Fibroblast of skin of right quadriceps (primary cell): ENCODE results near the gene KDM4B.

Source experiments
- DNase-seq: peaks from one replicate; pipeline ENCODE4 v3.0.0-alpha.2; 2013

KDM4B gene

DNA sequence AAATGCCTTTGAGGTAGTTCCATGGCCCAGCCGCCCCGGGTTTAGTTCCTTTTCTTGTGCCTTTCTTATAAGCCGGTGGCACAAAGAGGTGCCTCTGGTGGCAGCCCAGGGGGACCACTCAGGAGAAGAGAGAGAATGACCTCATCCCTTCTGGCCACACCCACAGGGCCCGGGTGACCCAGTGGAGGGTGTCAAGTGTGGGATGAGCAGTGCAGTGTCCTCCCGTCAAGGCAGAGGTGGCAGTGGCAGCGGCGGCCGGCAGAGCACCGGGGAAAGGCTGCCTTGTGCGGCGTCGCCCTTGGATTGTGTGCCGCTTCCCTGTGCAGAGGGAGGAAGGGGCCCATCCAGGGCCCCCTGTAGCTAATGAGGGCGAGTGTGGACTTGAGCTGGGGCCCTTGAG is 47.9 kb downstream of the KDM4B start:
- DNase-seq: no peak

DNA sequence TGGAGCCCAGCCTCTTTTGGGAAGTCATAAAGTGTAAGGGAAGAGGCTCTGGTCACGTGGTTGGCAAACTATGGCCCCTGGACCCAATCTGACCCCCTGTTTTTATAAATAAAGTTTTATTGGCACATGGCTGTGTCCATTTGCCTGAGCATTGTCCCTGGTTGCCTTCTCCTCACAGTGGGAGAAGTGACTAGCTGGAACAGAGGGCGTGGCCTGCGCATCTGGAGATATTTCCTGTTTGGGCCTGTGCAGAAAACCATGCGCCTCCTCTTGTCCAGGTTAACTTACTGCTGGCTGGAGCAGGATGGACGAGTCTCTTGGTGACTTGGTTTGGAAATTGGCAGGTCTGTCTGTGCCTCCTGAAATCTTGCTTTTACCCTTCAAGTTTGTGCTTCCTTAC is 48.3 kb downstream of the KDM4B start:
- peak; percentile 17 for DNase-seq

DNA sequence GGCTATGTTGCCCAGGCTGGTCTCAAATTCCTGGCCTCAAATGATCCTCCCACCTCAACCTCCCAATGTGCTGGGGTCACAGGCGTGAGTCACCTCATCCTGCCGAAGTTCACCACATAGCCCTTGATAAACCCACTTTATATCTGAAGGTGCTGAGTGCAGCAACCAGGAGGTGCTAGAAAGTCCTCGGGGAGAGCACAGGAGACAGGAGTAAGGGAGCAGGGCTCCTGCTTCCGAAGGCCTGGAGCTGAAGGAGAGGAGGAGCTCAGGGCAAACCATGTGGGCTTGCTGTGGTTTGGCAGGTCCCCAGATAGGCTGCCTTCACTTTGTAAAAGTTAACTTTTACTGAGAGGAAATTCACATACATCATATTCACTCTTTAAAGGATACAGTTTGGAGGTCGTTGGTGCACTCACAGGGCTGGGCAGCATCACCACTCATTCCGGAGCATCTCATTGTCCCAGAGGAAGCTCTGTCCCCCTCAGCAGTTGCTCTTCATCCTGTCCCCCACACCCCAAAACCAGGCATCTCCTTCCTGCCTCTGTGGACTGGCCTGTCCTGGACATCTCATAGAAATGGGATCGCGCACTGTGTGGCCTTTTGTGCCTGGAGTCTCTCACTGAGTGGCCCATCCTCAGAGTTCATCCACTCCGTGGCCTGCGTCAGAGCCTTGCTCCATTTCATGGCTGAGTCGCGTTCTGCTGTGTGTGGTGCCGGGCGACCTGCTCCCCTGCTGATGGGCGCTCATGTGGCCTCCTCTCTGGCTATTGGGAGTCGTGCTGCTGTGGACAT is 49.5 kb downstream of the KDM4B start:
- peak; percentile 61 for DNase-seq

DNA sequence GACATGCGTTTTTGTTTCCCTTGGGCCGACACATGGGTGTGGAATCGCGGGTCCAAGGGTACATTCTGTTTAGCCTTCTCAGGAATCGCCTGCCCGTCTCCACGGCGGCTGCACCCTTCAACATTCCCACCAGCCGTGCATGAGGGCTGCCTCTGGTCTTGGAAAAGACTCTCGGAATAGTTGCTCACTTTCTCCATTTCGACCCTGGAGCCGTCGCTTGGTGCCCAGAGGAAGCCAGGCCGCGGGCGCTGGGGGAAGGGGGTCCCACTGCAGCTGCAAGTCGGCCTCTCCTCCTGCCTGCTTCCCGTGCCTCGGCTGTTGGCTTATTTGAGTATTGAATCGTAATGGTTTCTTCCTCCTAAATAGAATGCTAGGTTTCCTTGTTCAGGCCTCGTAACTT is 51.5 kb downstream of the KDM4B start:
- DNase-seq: no peak

DNA sequence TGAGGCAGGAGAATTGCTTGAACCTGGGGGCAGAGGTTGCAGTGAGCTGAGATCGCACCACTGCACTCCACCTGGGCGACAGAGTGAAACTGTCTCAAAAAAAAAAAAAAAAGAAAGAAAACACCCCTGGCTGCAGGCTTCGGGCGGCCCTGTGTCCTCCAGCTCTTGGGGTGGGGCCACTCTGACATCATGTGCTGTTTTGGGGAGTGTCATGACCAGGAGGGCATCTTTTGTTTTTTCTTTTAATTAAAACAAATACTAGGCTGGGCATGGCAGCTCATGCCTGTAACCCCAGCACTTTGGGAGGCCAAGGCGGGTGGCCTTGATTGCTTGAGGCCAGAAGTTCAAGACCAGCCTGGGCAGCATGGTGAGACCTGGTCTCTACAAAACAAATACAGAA is 52.1 kb downstream of the KDM4B start:
- no peak for DNase-seq

DNA sequence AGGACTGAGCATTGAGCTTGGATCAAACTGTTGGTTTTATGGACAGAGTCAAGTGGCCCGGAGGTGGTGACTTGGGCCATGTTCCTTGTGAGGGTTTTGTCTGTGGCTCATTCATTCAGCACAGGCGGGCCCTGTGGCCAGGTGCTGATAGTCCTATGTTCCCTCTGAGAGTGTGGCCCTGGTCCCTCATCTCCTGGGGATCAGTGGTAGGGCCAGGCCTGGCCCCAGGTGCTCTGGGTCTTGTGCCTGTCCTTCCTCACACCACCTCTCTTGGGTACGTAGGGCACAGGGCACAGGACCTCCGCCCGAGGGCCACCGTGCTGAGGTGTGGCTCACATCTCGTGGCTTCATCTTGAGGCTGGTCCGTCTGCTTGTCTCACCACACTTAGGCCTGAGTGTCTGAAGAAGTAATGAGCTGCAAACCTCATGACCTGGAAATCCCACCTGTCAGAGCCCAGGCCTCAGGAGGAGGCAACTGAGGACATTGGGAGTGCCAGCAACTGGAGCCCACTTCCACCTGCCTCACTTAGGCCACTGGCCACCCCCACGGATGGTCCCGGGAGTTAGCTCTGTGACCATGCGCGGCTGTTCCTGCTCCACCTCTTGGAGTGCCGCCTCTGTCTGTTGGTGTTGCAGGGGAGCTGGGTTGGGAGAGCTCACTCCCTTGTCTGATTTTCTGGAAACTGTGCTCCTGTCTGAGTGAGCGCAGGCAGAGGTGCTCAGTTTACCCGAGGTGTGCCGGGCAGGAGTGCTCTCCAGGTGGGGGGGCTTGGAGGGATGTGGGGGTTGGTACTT is 53.4 kb downstream of the KDM4B start:
- DNase-seq: no peak

DNA sequence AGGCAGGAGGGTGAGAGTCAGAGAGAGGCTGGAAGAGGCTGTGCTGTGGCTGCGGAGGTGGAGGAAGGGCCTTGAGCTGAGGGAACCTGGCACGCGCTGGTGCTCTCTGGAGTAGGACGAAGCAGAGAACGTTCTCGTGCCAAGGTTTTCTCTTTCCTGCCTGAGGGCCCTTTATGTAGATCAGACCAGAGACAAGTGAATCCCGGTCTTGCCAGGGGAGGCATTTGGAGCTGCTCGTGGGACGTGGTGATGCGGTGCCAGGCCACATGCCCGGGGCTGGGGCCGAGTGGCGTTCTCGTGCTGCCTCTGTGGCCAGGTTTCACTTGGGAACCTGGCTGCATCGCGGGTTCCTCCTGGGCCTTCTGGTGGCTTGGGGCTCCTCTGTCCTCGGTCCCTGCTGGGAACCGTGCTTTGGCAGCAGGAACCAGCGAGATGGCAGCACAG is 54.2 kb downstream of the KDM4B start:
- DNase-seq: no peak

DNA sequence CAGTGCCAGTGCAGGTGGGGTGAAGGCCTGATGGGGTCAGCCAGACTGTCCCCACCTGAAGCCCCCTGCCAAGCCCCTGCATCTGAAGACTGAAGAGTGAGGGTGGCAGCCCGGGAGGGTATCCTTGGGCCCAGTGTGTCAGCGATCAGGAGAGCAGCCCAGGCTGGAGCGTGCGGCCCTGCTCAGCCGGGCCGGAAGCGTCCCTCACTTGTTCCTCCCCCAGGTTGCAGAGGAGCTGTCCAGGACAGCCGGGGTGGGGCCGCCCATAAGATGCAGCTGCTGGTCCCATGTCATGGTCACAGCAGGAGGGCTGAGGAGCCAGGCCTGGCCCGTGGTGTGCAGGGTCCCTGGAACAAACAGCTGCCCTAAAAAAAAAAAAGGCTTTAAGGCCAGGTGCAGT is 55.4 kb downstream of the KDM4B start:
- DNase-seq: no peak

DNA sequence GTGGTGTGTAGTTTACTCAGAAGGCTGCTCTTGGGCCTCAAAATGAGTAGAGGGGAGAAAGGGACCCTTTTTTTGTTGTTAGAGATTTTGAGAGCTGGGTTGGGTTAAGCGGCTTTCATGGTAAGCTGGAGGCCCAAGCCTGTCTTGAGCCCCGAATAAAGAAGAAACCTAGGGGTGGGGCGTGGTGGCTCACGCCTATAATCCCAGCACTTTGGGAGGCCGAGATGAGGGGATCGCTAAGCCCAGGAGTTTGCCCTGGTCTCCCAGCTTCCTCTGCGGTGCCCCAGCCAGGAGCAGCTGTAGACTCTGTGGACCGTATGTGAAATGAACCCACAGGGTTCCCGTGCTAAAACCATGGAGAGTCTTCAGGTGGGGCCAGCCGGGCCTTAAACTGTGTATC is 56.1 kb downstream of the KDM4B start:
- no peak for DNase-seq

DNA sequence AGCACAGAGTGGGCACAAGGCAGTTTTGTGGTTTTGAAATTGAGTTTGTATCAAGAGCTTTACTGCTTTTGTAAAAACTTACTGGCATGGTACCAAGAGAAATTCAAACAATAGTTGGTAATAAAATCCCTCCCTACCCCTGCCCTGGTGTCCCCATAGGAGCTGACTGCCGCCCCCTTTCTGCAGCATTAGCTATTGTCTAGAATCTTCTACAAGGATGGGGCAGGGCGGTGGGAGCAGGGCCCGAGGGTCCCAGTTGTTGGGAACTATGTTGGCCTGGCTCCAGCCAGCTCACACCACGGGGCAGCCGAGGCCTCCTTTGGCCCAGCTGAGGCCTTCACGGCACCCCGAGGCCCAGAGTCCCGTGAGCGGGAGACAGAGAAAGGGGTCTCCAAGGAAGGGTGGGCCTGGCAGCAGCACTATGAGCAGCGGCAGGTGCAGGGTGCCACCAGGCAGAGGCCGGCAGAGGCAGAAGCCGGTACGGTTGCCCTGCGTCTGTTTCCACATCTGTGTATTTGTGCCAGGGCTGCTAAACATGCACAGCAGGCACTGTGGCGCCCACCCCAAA is 57.9 kb downstream of the KDM4B start:
- no peak for DNase-seq

DNA sequence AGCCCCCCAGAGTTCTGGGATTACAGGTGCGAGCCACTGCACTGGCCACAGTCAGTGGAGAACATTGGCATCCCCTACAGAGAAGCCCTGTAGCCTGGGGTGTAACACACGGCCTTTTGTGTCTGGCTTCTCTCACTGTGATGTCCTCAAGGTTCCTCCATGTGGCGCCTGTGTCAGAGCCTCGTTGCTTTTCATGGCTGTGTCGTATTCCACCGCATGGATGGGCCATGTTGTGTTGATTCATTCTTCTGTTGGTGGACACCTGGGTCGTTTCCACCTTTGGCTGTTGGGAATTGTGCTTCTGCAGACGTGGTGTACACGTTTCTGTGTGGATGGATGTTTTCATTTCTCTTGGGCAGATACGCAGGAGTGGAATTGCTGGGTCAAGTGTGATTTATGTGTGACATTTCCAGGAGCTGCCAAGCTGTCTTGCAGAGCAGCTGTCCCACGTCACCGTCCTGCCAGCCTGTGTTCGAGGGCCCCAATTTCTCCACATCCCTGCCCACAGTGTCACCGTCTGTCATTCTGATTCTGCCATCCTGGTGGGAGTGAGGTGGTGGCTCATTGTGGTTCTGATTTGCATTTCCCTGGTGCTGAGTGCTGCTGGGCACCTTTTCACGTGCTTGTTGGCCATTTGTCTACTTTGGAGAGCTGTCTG is 59.4 kb downstream of the KDM4B start:
- no peak for DNase-seq

DNA sequence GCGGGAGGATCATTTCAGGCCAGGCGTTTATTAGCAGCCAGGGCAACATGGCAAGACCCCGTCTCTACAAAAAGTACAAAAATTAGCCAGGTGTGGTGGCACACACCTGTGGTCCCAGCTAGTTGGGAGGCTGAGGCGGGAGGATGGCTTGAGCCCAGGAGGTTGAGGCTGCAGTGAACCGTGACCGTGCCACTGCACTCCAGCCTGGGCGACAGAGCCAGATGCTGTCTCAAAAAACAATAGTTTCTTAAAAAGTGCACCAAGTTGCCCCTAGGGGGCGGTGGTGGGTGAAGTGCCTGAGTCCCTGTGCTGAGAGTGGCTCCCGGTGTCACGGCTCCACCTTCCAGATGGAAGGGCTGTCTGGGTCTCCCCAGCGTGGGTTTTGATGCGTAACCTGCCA is 60.7 kb downstream of the KDM4B start:
- DNase-seq: peak; percentile 54

DNA sequence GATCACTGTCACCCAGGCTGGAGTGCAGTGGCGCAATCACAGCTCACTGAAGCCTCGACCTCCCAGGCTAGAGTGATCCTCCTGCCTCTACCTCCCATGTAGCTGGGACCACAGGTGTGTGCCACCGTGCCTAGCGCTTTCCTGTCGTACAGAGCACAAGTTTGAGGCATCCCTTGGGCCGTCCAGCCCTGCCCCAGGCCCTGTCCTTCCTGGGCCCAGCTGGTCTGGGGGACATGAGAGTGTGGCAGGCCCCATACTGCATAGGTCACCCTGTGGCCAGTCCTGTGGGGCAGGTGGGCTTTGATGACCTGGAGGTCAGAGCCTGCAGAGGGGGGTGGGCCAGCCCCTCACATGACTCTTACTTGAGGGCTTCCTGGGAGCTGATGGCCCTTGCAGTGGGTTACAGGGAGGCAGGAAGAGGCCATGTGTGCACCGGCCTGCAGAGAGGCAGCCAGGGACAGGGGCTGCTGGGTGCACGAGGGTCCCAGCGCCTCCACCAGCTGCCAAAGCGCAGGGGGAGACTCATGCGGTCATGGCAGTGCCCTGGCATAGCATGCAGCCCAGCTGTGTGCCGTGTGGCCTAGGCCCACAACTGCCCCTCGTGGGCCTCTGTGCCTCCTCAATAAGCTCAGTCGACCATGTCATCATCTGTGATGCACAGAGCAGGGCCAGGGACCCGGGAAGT is 61.4 kb downstream of the KDM4B start:
- no peak for DNase-seq

DNA sequence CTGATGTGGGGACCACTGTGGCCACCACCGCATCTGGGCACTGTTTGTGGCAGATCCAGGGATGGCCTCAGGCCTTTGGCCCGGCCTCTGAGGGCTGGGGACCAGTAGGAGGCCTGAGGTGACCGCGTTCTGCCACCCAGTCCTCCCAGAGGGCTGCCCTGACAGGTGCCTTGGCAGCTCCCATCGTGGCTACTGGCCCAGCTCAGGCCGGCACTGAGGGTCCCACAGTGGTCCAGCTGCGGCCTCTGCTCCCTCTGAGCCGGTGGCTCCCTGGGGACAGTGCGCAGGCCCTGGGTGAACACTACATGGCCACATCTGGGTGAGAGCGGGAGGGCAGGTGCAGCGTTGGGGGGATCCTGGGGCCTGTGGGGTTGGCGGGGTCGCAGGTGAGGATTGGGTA is 61.9 kb downstream of the KDM4B start:
- no peak for DNase-seq

DNA sequence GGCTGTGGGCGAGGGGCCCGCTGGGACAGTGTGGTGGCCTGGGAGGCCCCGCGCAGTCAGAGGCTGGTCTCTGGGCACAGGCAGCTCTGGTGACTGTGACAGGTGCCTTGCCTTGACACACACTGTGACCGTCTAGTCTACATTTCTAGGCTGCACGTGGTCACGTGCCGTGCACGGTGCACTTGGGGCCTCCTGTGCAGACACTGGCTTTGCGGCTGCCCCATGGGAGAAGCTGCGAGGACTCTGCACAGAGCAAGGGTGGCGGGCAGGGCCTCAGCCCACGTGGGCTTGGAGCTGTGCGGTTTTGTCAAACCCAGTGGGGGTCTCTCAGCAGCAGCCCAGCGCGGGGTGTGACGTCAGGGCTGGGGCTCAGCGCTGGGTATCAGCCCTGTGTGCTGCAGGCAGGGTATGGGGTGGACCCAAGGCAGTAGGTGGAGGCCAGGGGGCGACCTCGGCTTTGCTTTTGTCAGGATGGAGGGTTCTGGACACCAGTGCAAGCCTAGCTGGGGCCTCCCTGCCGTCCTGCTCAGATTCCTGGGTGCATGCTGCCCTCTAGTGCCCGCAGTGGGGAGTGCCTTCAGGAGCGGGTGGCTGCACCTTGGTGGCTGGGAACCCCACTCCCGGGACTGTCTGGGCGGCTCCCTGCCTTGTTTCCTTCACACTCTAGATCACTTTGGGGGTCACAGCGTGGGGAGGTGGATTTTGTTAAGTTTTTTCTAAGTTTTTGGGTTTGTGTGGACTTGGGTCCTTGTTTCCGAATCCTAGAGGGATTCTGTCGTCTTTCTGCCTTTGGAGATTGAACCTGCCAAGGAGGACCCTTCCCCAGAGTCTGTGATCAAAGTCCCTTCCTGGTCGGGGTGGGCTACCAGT is 62.6 kb downstream of the KDM4B start:
- DNase-seq: peak; percentile 65

DNA sequence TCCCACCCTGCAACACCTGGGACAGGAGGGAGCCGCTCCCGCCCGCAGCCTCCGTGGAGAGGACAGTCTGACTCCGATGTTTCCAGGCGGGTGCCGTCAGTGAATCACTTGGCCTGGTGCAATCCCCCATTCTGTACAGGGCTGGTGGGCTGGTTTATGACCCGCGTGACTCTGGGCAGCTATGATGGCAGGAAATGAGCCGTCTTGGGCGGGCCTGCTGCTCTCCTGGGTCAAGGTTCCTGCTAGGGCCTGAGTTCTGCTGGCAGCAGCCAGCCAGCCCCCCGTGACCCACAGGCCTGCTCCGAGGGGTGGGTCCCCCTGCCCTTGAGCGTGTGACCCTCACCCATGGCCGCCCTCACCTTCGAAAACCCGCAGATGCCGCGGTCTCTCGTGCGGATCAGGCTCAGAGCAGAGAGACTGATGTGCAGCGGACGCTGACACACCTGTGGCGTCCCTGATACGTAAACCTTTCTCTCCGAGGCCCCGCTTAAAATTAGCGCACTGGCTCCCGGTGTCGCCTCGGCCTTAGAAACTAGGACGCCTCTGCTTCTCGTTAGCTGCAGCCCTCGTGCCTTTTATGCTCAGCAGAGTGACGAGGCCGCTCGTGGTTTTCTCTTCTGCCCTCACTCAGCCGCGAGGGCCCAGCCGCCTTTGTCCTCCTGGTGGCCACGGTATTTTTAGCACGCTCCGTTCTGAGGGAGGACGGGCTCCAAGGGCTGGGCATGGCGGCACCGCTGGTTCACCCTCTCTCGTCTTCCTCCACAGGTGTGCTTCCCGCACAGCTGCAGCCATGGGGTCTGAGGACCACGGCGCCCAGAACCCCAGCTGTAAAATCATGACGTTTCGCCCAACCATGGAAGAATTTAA is 63.4 kb downstream of the KDM4B start:
- DNase-seq: no peak

DNA sequence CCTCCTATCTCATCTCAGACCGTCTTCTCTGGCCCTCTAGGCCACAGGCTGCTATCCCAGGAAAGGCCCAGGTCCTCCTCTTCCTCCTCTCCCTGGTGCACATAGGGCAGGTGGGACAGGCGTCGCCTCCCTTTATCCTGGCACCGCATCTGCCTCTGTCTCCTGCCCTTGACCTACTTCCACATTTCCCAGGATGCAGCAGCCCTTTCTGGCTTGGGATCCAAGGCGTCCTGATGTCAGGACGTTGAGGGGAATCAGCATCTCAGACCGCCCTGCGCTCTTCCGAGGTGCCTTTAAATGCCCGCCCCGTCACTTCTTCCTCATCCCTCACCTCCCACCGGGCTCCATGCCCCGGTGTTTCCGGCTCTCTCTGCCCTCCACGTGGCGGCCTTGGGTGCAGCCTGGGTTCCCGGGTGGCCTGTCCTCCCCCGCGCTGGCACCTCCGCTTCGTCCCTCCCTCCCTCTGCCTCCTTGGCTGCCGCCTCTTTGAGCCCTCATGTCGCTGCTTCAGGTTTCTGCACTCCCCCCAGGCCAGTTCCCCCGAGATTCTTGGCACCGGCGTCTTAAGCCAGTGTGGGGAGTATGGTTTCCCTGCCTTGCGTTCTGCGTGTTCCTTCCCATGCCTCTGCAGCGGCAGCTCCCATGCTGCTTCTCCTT is 66.3 kb downstream of the KDM4B start:
- no peak for DNase-seq

DNA sequence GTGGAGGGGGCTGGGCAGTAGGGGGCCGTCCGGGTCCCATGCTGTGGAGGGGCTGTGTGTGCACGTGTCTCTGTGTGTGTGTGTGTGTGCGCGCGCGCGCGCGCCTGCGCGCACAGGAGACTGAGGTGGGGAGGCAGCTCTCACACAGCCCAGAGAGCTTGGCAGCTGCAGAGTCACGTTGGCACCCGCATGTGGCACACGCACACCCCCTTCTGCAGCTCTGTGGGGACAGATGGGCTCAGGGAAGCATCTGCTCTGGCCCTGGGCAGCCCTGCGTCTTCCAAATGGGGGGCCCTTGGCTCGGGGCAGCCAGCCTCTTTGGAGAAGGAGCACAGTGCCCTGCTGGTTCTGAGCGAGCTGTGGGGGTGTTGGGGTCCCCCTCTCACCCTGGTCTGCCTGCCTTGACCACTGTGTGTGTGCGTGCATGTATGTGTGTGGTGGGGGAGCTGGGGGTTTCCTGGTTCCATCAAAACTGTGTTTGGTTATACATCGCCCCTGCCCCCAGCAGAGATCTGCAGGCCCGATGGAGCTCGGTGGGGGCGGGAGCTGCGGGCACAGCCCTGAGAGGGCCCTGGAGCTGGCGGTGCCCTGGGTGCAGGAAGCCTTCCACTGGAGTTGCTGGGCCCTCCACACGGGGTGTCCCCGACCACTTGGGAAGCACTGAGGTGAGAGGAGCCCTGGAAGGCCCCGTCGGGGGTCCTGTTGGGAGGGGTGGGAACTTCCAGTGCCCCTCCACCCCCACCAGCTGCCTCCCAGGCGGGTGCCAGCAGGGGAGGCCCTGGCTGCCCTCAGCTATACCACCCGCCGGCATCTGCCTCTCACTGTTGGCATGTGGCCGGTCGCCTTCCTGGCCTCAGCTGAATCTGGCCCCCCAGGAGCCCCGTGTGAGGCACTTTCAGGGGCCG is 67.1 kb downstream of the KDM4B start:
- DNase-seq: no peak
